Duodenal mucosa (tissue), 2 donors: ENCODE data around the gene PDGFD.

Source experiments
- H3K27ac ChIP-seq: one replicate; pipeline ENCODE4 v1.7.0; 2013; ENCODE audit warnings: low read depth, low read length
- H3K27me3 ChIP-seq, 2 donors: one replicate each; pipeline ENCODE4 v1.7.0; 2013; ENCODE audit warnings: low read length in 2 of 2, control low read depth in 1 of 2; ENCODE audit not compliant: insufficient read depth in 2 of 2, control insufficient read depth in 1 of 2
- H3K36me3 ChIP-seq, 2 donors: one replicate each; pipeline ENCODE4 v1.7.0; 2013; ENCODE audit warnings: low read length in 2 of 2, control low read depth in 1 of 2; ENCODE audit not compliant: insufficient read depth in 2 of 2, control insufficient read depth in 1 of 2
- H3K4me1 ChIP-seq, 2 donors: one replicate each; pipeline ENCODE4 v1.7.0; 2013; ENCODE audit warnings: low read length in 2 of 2, control low read depth in 1 of 2; ENCODE audit not compliant: insufficient read depth in 2 of 2, control insufficient read depth in 1 of 2
- H3K4me3 ChIP-seq, 2 donors: one replicate each; pipeline ENCODE4 v1.7.0; 2013; ENCODE audit warnings: low read length in 2 of 2, low read depth in 1 of 2
- H3K9ac ChIP-seq, 2 donors: one replicate each; pipeline ENCODE4 v1.7.0; 2013; ENCODE audit warnings: low read length in 2 of 2, low read depth in 1 of 2
- H3K9me3 ChIP-seq, 2 donors: one replicate each; pipeline ENCODE4 v1.7.0; 2013; ENCODE audit warnings: low read length in 2 of 2, control low read depth in 1 of 2; ENCODE audit not compliant: control insufficient read depth in 1 of 2

The PDGFD gene

DNA sequence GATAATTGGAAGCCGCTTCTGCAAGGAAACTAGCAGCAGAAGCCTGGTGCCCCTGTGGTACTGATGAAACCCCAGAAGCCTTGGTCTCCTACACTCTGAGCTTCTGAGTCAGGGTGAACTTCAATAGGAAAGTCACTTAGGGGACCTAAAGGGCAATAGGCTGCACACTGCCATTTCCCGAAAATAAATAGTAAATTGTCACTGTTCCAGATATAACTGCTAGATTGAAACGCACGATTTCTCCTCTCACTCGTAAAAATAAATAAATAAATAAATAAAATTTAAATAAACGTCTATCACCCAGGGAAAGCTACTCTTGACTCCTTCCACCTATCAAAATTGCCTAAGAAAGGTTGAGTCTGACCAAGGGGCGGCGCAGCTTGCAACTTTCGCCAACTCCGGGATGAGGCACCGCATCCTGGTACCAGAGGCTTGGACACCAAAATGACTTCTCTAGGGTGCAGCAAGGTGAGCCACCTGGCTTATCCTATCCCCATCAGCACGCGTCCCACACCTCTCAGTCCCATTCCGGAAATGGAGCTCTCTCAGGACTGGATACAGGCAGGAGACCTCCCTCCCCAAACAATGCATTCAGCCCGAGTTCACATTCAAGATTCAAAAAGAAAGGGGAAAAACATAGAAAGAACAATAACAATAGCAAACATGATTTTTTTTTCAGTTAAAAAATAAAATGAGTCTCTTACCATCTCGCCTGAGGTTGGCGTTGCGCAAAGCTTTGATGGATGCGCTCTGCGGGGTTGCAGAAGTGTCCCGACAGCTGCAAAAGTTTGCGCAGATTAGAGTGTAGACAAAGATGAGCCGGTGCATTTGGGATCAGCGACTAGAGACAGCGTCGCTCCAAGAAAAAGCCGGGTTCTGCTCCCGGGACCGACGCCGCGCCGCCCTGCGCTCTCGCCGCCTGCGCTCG is 583 bp downstream of the PDGFD start:
- Histone ChIP-seq H3K4me1 (peaks cover 0 to 8% of the 10 kb centered on the region in 2 donors), H3K9ac (no peak overlapping the region), H3K9me3 (no peaks in the 10 kb centered on the region), H3K27me3 (no peaks in the 10 kb centered on the region), H3K4me3 (peak overlapping the region; percentile 60 to 63), H3K27ac (no peak overlapping the region), H3K36me3 (no peaks in the 10 kb centered on the region)

DNA sequence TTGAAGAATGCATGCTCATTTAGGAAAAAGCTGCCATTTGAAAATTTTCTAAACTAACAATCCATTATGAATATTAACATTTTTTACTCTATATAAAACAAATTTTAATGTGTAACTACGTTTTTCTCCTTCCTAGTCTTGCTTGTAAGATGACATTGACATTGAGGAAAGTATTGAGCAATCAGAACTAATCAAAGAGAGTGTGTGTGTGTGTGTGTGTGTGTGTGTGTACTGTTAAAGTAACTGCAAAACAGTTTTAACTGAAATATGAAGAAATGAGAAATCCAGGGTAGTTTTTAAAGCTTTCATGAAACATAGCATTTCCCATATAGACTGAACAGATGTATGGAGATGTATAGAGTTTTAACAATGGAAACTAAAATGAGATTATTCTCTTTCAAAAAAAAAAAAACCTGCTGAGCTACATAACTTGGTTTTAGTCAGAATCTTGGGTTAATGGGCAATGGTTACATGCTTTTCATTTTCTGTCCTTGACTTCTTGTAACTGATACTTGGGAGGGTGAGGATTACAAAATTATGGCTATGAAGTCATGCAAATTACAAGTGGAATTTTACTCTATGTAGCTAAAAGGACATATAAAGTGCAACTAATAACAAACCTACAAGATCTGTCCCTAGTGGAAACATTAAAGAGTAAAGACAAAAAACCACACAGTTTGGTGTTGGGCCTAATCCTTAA is 2.0 kb downstream of the PDGFD start:
- no peaks in the 10 kb centered on the region for H3K36me3 ChIP-seq
- H3K4me1 ChIP-seq, result peaks cover 0 to 8% of the 10 kb centered on the region in 2 donors
- H3K27me3 ChIP-seq, result no peaks in the 10 kb centered on the region
- H3K4me3 ChIP-seq, result no peak overlapping the region
- no peak overlapping the region for H3K9ac ChIP-seq
- H3K27ac ChIP-seq, result no peak overlapping the region
- H3K9me3 ChIP-seq, result no peaks in the 10 kb centered on the region

DNA sequence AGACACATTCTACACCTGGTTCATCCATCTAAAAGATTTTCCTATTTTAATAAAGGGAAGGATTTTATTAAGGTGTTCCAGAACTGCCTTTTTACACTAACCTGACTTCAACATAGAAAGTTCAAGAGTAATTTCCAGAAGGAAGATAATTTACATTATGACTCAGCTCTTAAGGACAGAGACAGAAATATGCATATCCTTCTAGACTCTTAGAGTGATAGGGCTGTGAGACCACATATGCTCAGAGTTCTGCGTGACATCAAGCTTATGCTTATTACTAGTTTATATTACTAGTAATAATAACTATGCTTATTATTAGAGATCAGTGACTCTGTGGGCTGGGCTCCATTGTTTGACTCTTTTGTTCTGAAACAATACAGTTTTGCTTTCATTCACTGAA is 4.6 kb downstream of the PDGFD start:
- H3K27ac ChIP-seq, result no peak overlapping the region
- H3K4me3 ChIP-seq, result no peak overlapping the region
- peaks cover 0 to 8% of the 10 kb centered on the region in 2 donors for H3K4me1 ChIP-seq
- no peaks in the 10 kb centered on the region for H3K36me3 ChIP-seq
- no peaks in the 10 kb centered on the region for H3K27me3 ChIP-seq
- H3K9ac ChIP-seq, result no peak overlapping the region
- no peaks in the 10 kb centered on the region for H3K9me3 ChIP-seq

DNA sequence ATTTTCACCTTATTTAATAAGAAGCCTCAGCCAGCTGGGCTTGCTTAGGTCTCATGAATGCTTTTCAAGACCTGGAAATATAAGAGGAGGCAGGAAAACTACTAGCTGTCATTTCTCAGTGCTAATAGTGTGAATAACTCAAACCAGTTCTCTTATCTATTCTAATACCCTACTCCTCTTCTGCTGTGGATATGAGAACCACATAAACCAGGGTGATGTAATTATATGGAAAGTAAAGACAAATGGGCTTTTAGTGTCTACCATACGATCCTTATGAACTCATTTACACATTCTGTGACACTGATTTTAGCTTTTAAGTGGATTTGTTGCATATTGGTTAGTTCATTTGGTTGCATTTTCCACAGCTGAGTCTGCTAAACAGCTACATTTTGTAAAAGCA is 8.6 kb downstream of the PDGFD start:
- Histone ChIP-seq H3K9me3 (no peaks in the 10 kb centered on the region), H3K4me1 (no peaks in the 10 kb centered on the region), H3K36me3 (no peaks in the 10 kb centered on the region), H3K4me3 (no peak overlapping the region), H3K27ac (no peak overlapping the region), H3K9ac (no peak overlapping the region), H3K27me3 (no peaks in the 10 kb centered on the region)

DNA sequence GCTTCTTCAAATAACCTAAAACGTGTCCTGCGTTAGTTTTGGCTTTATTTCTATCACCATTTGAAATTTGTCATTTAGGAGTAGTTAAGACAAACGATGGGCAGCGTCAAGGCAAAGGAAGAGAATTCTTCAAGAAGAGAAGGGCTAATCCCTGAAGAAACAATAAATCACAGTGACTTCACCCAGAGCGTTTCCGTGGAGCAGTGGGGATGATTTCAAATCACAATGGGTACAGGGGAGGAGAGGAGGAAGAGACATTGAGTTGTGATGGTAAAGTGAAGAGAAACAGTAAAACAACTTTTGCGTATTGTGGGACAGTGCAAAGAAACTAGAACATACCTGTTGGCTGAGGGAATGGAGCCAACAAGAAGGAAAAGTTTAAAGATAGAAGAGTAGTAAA is 9.7 kb downstream of the PDGFD start:
- Histone ChIP-seq H3K27me3 (no peaks in the 10 kb centered on the region), H3K4me1 (no peaks in the 10 kb centered on the region), H3K4me3 (no peak overlapping the region), H3K36me3 (no peaks in the 10 kb centered on the region), H3K9ac (no peak overlapping the region), H3K9me3 (no peaks in the 10 kb centered on the region), H3K27ac (no peak overlapping the region)

DNA sequence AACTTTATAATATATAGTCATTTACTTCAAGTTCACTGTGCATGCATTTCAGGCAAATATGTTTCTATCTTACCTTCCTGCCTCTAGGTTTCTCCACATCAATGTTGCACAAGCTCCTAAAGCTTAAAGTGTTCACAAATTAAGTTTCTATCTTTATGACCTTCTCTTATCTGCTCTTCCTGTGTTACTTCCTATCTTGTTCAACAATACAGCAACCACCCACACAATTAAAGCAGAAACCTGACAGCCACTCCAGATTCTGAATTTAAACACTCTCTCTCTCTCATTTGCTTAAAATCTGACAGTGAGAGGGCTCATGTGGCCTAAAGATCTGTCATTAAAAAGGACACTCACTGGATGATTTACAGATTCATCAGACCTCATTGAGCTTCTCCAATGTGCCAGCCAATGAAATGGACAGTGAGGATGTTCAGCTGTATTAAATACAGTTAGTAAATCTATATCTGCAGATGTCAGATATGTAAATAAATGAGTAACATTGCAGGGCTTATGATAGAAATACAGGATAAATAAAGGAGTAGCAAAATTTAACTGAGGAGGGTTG is 10.9 kb downstream of the PDGFD start:
- H3K4me3 ChIP-seq, result no peak overlapping the region

DNA sequence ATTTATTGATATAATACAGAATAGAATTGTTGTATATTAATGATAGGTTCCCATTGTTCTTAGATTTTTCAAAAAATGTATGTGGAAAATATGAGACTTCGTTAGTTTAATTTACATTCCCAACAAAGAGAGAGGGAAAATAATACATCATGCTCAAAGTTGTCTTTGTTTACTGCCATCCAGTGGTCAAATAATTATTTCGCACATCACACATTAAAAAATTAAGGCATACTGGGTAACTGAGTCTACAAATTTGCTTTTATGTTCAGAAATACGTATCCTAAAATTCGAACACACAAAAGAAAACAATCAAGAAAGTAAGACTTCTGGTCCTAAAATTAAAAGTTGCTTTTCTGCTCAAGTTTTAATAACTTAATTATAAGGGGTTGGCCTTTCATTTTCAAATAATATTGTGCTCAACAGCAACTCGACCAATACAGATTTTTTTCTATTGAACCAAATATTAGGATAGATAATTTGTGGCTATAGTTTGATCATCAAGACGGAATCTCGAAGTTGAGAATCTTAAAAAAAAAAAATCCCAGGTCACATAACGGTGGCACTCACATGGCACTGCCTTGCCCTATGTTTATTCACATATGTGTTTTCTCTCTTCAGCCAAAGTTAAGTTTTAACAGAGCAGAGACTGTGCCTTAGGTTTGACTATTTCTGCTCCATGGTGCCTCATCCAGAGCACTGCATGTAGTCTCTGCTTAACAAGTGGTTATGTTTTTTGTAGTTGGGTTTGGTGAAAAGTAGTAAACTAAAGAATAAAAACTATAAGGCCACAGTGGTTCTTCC is 12.3 kb downstream of the PDGFD start:
- no peaks in the 10 kb centered on the region for H3K9me3 ChIP-seq
- H3K27ac ChIP-seq, result no peak overlapping the region
- no peaks in the 10 kb centered on the region for H3K27me3 ChIP-seq
- H3K36me3 ChIP-seq, result no peaks in the 10 kb centered on the region
- no peaks in the 10 kb centered on the region for H3K4me1 ChIP-seq
- H3K4me3 ChIP-seq, result no peak overlapping the region
- H3K9ac ChIP-seq, result no peak overlapping the region

More for the DNA sequence above, 10.9 kb downstream of the PDGFD start:
- H3K27ac ChIP-seq, result no peak overlapping the region
- no peak overlapping the region for H3K9ac ChIP-seq
- no peaks in the 10 kb centered on the region for H3K36me3 ChIP-seq
- H3K27me3 ChIP-seq, result no peaks in the 10 kb centered on the region
- H3K9me3 ChIP-seq, result no peaks in the 10 kb centered on the region
- H3K4me1 ChIP-seq, result no peaks in the 10 kb centered on the region

DNA sequence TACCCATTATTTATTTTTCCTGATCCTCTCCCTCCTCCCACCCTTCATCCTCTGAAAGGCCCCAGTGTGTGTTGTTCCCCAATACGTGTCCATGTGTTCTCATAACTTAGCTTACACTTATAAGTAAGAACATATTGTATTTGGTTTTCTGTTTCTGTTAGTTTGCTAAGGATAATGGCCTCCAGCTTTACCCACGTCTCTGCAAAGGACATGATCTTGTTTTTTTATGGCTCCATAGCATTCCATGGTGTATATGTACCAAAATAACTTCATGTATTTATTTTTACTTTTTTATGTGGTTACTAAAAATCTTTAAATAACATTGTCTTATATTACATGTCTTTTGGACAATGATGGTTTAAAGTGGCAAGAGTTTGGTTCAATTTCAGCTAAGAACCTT is 15.2 kb downstream of the PDGFD start:
- H3K9me3 ChIP-seq, result no peaks in the 10 kb centered on the region
- no peaks in the 10 kb centered on the region for H3K36me3 ChIP-seq
- H3K27me3 ChIP-seq, result no peaks in the 10 kb centered on the region
- no peaks in the 10 kb centered on the region for H3K4me1 ChIP-seq
- H3K9ac ChIP-seq, result no peak overlapping the region
- no peak overlapping the region for H3K4me3 ChIP-seq
- H3K27ac ChIP-seq, result no peak overlapping the region

DNA sequence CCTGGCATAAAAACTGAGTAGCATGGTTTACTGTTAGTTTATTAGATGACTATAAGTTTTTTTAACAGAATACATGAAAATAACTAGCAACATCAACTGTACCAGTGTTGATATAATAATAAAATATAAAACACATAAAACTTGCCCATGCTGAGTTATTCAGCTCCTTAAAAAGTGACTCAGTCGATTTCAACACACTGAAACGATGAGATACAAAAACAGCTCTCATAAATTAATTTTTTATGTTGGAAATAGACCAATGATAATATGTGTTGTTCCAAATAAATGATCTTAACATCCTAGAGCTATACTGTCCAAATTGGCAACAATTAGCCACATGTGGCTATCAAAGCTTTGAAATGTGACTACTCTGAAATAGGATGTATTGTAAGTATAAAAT is 15.9 kb downstream of the PDGFD start:
- H3K4me3 ChIP-seq, result no peak overlapping the region
- H3K36me3 ChIP-seq, result no peaks in the 10 kb centered on the region
- H3K9me3 ChIP-seq, result no peaks in the 10 kb centered on the region
- H3K27me3 ChIP-seq, result no peaks in the 10 kb centered on the region
- no peak overlapping the region for H3K9ac ChIP-seq
- no peaks in the 10 kb centered on the region for H3K4me1 ChIP-seq
- no peak overlapping the region for H3K27ac ChIP-seq
